HG02981 (cell line): ENCODE results near the gene TMX2.

ENCODE experiments used
- ATAC-seq: cut with Tn5 transposase; IDR thresholded peaks from one replicate; pipeline ENCODE4 v1.9.1; 2021; ENCODE audit warnings: mild to moderate bottlenecking, moderate library complexity; ENCODE audit not compliant: unreplicated experiment

Gene TMX2

DNA sequence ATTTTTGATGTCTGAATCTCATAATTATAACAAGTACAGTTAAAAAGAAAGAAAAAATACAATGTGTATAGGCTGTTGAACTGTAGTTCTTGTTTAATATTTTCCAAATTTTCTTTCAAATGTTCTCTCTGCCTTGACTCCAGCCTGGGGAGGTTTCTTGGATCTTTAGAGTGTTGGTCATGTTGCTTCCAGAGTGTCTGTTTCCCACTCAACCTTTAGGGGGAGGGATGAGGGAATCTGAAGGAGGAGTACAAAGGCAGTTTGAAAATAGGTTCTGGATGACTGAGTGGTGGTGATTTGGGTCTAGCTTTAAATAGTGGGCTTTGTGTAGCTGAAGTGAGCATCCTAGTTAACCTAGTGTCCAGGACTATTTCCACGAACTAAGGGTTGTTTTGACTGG, 51.2 kb downstream of the TMX2 start:
- no peak for ATAC-seq

DNA sequence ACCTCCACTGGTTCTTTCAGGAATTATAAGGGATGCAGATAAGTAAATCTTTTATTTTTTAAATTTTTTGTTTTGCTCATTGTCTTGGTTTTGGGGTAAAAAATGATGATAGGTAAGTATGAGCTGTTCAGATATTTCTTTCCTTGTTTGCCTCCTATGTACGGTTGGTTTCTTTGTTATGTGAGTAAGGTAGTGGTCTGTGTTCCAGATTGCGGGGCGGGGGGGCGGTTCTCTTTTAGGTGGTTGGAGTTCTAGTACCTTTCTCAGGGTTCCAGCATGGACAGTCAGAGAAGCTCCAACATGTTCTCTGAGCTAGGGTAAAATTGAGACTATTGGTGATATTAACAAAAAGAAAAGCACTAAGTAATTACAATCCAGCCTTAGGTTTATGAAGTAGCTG, 51.6 kb downstream of the TMX2 start:
- ATAC-seq, result no peak

DNA sequence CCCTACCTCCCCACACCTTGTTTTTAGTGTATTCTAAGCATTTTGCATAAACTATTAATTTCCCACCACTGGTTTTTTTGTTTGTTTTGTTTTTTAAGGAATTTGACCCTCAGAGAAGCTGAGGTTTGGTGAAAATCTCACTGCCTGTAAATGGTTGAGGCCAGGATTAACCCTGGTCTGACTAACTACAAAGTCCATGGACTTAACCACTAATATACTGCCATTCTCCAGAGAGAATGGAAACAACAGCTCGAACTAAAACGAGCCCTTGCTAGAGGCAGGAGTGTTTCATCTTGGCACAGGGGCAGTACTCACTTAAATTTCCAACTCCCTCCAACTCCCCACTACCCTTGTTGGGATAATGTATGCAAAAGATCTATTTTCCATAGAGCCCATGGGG, 52.2 kb downstream of the TMX2 start:
- no peak for ATAC-seq

DNA sequence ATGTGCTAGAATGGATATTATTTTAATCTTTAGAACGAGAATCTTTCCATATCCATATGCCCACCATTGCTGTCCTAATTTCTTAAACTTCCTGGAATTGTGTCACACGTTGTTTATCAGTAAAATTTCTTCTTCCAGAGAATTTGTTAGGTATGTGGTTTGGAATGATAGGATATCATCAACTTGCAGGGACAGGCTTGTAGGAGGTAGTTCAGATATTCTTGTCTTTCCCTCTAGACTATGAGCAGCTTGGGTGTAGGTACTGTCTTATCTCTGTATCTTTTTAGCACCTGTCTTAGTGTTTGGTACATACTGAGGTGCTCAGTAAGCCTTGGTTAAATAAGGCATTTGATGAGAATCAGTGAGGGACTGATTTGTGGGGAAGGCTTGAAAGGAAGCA, 52.6 kb downstream of the TMX2 start:
- no peak for ATAC-seq

DNA sequence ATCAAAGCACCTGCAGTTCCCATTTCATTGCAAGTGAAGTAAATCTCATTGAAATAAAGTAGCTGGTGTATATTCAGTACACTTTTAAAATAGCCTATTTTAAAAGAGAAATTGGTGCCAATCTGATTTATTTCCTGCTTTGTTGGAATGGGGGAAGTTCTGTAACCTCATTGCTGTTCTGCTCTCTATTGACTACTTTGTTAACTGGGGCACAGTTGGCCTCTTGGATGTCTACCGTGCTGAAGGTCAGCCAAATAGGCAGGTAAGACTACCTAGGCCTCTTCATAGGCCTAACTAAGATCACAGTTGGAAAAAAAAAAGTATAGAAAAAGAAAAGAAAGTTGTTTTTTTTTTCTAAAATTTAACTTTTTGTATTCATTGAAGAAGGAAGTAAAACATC, 58.4 kb downstream of the TMX2 start:
- no peak for ATAC-seq

DNA sequence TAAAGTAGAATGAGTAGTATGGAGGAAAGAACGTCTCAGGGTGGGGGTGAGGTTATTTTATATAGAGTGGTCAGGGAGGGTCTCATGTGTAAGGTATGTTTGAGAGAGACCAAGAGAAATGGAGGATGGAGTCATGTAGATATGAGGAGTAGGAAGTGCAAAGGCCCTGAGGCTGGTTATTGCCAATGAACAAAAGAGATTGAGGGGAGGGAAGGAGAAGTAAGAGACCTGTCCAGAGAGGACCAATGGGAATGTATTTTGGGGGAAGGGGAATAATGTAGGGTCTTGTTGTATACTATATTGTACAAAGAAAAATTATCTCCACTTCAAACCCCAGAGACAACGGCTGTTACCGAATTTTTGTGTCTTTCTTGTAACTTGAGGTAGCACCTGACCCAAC, 59.0 kb downstream of the TMX2 start:
- ATAC-seq, result no peak

DNA sequence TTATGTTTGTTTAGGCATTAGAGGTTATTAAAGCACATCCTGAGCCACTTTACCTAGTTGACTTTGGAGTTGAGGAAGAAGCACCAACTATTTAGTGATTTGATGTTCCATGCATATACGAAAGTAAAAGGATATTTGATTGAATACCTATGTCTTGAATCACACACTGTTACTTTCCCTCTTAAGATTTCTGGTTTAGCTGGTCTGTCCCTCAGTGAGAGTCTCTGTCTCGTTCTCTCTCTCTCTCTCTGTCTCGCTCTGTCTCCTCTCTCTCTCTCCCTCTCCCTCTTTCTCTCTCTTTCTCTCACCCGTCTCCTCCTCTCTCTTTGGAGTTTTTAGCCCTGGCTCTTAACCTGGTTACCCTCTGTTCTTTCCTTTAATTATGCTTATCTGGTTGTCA, 60.2 kb downstream of the TMX2 start:
- no peak for ATAC-seq

DNA sequence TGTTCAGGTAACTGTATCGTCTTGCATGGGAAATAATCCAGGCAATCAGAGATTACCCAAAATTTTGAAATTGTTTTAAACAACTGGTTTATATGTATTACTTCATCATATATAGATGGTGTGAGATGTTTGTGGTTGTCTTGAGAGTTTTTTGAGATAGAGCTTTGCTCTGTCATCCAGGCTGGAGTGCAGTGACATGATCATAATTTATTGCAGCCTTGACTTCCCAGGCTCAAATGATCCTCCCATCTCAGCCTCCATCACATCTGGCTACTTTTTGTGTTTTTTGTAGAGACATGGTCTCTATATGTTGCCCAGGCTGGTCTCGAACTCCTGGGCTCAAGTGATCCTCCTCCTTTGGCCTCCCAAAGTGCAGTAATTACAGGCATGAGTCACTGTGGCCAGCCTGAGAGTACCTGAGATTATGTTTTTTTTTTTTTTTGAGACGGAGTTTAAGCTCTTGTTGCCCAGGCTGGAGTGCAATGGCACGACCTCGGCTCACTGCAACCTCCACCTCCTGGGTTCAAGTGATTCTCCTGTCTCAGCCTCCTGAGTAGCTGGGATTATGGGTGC, 60.7 kb downstream of the TMX2 start:
- no peak for ATAC-seq

DNA sequence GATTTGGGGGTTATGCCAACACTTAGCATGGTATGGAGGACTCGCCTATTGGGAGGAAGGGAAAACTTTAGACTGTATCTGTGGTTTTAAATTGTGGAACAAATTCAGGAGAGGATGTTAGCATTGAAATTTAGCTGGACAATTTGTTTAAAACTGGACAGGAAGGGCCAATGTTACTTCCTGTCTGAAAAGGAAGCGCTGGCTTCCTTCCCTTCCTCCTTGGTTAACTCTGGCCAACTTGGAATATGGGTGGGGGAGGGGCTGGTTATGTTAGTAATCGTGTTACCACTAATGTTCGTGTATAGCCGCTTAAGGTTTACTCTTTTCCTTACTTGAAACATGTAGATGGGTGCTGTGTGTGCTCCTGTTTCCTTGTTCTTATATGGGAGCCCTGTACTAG, 63.1 kb downstream of the TMX2 start:
- no peak for ATAC-seq

DNA sequence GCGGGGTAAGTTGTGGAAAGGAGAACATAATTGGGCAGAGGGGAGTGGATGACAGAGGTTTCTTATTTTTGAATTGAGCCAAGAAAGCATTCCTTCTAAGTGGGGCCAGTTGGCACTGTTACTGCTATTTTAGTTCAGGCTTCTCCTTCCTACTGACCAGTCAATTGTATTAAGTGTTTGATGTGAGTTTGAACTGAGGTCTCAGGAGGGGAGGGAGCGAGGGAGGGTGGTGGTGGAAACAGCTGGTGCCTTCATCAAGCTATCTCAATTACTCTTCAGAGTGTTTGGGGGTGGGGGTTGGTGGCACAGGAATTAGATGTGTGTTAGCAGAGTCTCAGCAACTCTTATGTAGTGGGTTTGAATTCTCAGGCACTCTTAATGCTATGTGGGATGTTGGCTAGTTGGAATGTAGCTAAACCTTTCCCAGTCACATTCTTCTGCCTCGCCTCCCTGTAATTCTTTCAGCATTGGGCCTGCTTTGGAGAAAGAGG, 63.7 kb downstream of the TMX2 start:
- ATAC-seq, result no peak

DNA sequence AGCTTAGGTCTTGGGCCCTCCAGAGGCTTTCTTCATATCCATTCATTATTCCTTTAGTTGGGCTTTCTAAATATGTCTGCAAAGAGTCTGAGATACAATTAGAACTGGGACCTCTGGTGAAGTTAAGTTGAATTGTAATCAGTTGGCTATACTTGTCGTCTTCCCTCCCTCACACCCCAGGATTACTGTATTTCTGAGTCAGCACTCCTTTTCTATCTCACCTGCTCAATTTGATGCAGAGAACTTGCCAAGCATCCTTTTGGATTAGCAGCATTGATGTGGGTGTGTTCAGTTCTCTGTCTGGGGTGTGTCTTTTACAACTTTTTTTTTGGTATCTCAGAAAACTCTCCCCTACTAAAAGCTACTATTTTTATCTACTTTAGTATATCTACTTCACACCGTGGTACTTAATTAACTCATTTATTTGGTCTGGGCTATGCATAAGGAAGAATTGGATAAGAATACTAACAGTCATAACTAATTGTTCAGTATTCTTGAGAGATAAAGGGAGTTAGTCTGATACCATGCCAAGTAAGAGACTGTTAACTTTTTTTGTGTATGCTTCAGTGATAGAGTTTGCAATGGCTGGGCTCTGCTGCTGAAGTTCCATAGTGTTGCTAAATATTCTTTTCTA, 64.3 kb downstream of the TMX2 start:
- ATAC-seq, result no peak

DNA sequence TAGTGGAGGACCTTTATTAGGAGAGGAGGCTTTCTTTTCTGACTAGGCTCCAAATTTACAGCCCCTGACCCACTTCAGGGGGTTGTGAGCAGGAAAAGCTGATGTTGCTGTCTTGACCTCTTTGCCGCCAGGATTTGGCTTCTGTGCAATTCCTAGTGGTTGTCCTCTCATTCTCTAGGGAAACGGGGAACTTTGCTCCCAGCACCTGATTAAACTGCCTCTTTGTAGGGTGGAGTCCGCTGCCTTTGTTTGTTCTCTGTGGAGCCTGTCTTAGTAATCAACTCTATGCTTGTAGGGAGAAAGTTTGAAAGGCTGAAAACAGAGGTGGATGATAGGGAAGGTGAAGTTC, 65.5 kb downstream of the TMX2 start:
- no peak for ATAC-seq

DNA sequence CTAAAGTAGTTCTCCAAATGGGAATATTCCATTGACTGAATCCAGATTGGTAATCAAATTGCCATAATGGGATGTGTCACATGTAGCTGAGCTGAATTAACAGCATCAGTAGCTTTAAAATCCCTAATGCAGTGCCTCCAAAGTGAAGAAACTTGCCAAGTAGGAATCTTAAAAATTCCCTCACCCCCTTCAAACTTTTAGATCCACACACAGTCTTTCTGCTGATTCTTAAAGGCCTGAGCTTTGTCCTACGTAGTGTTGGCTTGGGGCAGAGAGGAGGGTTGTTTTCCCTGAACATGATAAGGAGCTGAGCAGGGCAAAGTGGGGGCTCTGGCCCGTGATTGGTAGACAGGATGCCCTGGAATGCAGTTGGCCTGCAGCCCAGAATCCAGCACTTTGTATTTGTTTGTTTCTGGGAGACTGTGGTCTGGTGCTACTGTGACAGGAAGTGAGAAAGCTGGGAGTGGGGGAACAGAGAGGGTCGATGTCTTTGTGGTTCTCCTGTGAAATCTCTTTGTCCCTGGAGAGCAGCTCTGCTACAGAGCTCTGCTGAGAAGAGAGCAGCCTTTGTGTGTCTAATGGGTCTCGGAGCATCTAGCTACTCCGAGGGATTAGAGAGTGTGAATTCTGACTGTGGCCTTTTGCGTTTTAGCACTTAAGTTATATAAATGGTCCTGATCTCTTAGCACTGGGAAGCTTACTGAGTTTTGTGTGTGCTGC, 66.1 kb downstream of the TMX2 start:
- no peak for ATAC-seq

DNA sequence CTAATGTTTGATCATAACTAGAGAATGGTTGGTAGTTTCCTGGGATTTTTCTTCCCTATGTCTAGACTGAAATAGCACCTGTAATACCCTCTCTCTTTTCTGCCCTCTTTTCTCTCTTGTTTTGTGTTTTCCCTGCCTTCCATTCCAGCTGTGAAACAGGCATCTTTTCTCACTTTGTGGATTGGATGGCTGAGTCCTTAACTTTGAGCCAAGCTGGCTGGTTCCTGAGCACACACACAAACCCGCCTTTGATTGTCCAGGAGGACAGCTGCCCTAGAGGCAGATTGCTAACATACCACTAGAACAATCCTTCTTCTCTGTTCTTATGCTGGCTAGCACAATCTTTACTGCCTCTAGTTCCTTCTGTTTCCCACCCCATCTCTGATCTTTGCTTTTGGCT, 66.9 kb downstream of the TMX2 start:
- no peak for ATAC-seq

DNA sequence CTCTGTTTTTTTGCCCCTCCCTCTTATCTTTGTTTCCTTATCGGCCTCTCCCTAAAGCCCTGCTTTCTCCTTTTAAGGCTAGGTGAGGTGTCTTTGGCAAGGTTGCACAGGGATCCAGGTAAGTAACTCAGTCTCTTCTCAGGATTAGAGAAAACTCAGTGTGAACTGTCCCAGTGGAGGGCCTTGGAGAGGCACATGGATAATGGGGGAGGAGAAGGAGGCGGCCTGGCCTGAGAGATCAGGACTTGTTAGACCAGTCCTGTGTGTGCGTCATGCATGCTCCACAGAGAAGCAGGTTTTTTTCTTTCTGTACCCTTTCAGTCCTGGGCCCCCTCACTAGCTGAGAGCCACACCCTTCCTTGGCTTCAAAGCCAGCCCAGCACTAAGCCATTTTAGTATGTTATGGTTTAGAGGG, 69.1 kb downstream of the TMX2 start:
- ATAC-seq, result no peak

DNA sequence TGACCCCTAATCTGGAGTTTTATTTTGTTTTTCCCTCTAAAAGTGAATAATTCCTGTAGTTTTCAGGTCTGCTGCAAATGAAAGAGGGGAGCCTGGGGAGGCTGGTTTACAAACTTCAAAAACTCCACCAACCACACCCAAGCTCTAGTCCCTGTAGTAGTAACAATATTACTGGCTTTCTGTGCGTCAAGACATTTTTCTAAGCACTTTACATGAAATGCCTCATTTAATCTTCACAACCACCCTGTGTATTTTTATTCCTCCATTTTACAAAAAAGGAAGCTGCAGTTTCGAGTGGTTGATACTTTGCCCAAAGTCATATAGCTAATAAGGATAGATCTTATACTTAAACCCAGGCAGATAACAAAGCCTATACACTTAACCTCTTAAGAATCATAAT, 72.7 kb downstream of the TMX2 start:
- ATAC-seq, result peak; percentile 47

DNA sequence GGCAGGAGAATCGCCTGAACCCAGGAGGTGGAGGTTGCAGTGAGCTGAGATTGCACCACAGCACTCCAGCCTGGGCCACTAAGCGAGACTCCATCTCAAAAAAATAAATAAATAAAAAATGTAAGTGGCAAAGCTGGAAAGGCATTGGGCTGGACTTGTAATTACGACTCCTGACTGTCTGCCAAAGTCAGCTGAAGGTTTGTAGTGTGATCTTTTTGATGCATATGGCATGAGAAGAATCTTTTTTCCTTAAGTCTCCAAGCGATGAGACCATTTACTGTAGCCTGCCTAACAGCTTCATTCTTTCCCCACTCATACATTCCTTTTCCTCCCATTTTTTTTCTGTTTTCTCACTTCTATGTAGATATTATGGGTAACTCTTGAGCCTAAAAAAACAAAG, 74.0 kb downstream of the TMX2 start:
- ATAC-seq, result no peak

DNA sequence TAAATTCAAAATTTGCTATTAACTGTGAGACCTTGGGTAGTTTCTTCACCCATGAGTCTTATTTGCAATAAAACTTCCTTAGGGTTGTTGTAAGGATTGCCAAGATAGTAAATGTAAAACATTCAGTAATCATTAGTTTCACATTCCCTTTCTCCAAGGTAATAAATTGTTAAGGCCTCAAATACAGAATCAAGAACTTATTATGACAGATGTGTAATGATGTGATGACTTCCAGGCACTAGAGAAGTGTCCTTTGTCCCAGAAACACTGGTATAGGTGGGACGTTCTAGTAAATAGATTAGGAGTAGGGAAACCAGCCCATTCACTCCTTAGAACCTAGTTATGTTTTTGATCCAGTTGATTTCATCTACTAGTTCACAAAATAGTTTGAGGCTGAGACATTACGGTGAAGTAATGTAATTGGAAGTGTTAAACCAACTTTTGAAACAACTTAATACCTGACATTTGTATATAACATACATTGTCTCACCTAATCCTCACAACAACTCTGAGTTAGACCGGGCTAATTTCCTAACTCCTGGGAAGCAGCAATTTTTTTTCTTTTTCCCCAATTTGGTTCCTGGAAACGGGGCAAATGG, 74.7 kb downstream of the TMX2 start:
- no peak for ATAC-seq

DNA sequence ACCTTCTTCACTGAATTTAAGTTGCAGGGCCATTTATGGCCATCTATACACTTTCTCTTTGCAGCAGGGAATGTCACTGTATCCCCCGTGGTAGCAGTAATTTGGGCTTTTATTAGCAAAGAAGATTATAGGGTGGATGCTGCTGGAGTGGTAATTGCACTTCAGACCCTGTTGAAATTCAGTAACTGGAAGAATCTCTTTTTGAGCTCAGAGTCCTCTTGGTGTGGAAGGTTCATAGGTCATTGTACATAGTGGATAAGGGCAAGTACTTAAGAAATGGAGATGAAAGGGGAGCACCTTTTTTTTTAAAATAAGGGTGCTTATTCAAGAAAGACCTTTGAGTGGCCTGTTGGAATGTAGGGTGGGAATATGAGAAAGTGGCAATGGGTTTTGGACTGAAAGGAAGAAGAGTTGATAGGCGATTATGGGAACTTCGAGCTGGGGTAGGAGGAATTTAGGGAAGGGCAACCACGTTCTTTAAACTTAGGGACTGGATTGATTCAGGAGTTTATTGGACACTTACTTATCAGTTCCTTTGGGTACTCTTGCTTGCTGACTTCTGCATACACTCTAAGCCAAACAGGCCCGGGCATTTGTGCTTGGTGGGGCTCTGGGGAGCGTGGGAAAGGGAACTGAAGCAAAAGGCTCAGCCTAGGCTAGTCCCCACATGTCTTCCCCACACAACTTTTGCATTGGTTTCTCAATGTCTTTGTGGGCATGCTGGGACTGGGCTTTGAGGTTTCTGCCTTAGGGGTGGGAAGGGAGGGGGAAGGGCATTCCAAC, 75.7 kb downstream of the TMX2 start:
- ATAC-seq, result no peak

DNA sequence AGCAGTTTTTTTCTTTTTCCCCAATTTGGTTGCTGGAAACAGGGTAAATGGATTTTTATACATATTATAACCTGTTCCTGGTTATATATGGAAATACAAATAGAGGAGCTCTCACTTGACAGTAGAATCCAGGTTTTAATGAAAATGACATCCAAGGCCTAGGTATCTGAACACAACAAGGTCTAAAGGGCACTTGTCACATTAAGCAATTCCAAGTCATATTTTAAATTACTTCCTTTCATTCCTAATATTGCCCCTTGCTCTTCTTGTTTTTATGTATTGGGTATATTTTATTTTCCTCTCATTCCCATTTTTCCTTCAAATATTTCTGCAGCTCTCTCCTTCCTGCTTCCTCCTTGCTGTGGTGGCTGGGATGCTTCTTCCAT, 76.3 kb downstream of the TMX2 start:
- no peak for ATAC-seq
